NB4 (cell line): ENCODE results near the gene COA8.

Experiments
- DNase-seq: peaks from one replicate; pipeline ENCODE4 v3.0.0; 2010; ENCODE audit warnings: low read depth
- H3K4me3 ChIP-seq: one replicate; pipeline ENCODE4 v1.5.1; 2011; ENCODE audit warnings: mild to moderate bottlenecking, low read depth, low read length, moderate library complexity
- CTCF ChIP-seq: IDR thresholded peaks from one replicate; pipeline ENCODE4 v1.5.1; 2012; ENCODE audit warnings: low read depth, low read length
- MAX ChIP-seq: IDR thresholded peaks from 2 replicates; pipeline ENCODE4 v1.6.1; 2011; ENCODE audit warnings: low read depth, low read length
- MYC ChIP-seq: IDR thresholded peaks from 2 replicates; pipeline ENCODE4 v1.6.1; 2011; ENCODE audit warnings: low read depth, low read length
- POLR2A ChIP-seq: IDR thresholded peaks from 2 replicates; pipeline ENCODE4 v1.6.1; 2011; ENCODE audit warnings: mild to moderate bottlenecking; ENCODE audit not compliant: insufficient read length; ENCODE audit errors: extremely low read depth

COA8 gene

GRCh38 chr14:103547455-103547940, 15.3 kb upstream of the COA8 start:
- no peak overlapping the region for H3K4me3 ChIP-seq
- TF ChIP-seq MAX (no peak), MYC (no peak), POLR2A (no peak), CTCF (no peak)
- no peak for DNase-seq

DNA sequence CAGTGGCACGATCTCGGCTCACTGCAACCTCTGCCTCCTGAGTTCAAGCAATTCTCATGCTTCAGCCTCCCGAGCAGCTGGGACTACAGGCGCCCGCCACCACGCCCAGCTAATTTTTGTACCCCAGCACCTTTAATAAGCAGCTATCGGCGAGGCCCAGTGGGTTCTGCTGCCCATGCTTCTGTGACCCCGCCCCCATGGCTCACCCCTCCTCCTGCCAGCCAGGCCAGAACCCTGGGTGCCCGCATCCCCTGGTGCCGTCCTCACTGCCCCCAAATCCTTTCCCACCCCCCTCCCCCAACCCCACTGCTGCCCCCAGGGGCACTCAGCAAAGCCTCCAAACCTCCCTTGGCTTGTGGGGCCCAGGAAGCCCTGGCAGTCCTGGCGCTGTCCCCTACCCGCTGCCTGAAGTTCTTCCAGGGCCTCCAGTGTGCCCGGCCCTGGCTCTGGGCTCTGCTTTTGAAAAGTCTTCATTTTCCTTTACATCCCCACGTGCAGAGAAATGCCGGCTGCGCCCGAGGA, 14.8 kb upstream of the COA8 start:
- no peak overlapping the region for H3K4me3 ChIP-seq
- no peak for DNase-seq
- TF ChIP-seq MAX = no peak
- no peak for TF ChIP-seq CTCF
- no peak for TF ChIP-seq POLR2A
- no peak for TF ChIP-seq MYC

GRCh38 chr14:103548463-103549351, 14.1 kb upstream of the COA8 start:
- no peak for DNase-seq
- no peak overlapping the region for H3K4me3 ChIP-seq
- no peak for TF ChIP-seq MYC
- no peak for TF ChIP-seq CTCF
- TF ChIP-seq MAX = no peak
- TF ChIP-seq POLR2A = no peak

DNA sequence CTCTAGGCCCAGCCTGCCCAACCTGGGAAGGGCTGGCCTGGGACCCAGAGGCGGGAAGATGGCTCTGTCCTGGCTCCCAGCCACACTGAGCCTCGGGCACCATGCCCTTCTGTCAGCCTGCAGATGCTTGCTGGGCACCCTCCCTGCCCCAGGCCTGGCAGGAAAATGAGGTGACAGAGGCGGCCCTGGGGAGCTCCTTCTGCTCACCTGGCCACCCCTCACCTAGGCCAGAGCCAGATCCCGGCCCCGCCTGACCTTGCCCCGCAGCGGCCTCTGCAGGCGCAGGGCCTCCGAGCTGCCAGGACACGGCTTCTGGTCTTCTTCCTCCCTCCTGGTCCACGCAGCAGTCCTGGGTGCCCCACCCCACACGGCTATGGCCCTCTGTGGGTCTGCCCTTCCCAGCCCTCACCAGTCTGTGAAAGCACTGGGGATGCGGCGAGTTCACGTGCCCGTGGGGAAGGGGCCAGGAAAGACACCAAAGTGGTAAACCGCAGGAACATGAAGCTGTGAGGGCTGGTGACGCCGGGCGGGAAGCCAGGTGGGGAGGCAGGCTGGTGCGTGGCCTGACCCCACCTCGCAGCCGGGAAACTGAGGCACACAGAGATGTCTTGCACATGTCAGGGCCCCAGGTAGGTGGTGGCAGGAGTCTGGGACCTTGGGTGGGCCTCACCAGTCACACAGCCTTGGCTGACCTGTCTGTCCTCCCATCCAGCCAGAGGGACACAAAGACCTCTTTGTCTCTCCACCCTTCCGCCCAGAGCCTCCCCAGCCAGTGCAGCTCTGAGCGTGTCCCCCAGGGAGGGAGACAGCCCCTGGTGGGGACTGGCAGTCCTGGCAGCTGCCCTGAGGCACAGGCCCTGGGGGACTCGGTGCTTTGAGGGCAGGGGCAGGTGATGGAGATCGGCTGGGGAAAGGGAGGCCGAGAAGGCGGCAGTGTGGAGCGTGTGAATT, 13.1 kb upstream of the COA8 start:
- no peak for DNase-seq
- TF ChIP-seq CTCF (no peak), POLR2A (no peak), MAX (no peak), MYC (no peak)
- H3K4me3 ChIP-seq = no peak overlapping the region

DNA sequence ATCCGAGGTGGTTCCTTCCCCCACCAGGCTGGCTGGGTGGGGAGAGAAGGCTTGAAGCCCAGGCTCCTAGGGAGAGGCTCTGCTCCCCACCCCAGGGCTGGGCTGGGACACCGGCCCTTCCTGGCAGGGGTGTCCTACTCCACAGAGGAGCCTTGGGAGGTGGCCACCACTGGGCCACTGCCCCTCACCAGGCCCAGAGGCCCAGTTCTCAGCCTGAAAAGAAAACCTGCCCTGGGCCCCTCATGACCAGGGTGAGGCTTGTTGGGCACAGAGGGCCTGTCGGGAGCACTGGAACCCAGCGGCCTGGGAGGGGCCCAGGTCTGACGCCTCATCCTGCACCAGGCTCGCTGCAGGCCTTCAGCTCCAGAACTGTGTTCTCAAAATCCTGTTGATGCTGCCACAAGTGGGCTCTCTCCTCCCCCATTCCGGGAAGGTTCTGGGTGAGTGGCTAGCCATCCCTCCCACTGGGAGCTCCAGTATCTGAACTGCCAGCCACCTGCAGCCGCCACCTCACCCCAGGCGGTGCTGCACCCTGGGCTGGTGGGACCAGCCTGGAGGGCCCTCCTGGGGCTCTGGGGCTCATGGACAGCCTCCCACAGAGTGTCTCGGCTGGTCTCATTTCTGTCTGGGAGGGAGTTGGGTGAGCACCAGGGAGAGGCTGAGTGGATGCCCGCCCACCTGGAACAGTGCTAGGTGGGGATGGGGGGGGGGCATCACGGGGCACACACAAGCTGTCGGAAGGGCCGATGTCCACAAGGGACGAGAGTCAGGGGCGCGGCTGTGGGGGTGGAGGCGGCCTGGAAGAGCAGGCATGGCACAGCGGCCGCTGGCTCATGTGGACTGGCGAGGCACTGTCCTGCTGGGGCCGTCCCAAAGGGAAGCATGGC, 12.1 kb upstream of the COA8 start:
- no peak for DNase-seq
- no peak overlapping the region for H3K4me3 ChIP-seq
- no peak for TF ChIP-seq MAX
